D341Med (cell line): ENCODE data around the gene GIPC2.

ENCODE experiments used
- DNase-seq: peaks from one replicate; pipeline ENCODE4 v3.0.0; 2012; ENCODE audit warnings: low spot score

Gene GIPC2

DNA sequence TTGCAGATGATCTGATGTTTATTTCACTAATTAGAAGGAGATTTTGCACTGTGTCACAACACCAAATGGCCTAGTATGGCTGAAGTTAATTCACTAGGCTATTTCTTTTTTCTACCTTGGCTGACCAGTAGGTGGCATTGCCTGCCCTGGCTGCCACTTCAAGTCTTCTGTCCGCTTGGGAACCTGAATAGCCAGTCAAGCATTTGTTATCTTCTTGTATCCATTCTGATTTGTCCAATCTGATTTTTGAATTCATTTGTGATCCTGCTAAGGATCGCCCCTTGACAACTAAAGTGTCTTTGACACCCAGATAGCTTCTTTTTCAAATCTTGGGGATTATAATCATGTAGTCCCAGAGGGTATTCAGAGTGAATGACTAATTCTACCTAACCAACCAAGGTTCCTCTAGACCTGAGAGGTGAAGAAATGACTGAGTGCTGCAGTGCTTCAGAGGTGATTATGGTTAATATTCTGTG lies 99.4 kb downstream of the GIPC2 start:
- DNase-seq: peak; percentile 72

DNA sequence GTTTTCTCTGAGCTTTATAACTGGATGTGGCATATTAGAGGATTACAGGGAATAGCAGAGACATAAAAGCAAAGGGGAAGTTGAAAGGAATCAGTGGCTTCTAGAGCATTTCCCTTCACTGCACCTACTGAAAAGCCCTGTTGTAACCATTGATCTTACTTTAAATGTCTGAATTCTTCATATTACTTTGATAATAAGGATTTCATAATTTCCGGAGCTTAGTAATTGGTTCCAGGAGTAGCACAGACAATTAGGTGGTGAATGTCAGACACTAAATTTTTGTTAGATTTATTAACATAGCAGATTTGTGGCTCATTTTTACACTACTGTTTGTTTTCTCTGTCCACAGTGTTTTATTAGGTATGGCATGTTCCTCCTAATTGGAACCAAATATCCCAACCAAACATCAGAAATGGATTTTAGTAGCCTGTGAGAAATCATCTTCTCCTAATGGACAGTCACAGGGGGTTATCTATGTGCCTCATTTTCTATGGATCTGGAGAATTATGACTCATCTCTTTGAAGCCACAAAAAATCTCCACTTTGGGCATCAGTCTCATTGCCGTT lies 100.5 kb downstream of the GIPC2 start:
- DNase-seq: no peak

DNA sequence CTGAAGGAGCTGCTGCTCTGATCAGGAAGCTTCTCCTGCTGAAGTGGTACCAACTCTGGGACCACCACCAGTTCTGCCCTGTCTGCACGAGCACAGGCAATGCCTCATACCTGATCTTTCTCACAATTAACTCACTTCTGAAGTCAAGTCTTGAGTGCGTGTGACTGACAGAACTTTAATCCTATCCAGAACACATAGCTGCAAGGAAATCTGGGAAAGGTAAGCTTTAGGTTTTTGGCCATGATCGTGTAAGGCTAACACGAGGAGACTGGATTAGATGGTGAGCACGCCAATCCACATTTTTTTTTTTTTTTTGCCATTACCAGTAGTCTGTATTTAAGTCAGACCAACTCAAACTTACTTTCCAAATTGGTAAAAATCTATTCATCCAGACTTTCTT lies 101.3 kb downstream of the GIPC2 start:
- no peak for DNase-seq

- no peak for DNase-seq
Observed at GRCh38 chr1:78153092-78153736, 107.4 kb downstream of the GIPC2 start.

DNA sequence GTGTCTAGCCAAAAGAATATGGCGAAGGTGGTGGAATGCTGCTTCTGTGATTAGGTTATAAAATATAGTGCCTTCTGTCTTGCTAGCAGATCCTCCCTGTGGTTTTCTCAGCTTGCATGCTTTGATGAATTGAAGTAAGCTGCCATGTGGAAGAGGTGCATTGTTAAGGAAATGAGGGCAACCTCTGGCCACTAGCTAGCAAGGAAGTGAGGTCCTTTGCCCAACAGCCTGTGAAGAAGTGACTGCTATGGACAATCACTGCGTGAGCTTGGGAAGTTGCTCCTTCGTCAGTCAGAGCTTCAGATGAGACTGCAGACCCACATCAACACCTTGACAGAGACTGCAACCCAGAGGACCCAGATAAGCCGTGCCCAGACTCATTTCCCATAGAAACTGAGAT lies 109.4 kb downstream of the GIPC2 start:
- no peak for DNase-seq

- DNase-seq: no peak
Observed at GRCh38 chr1:78156805-78157521, 111.2 kb downstream of the GIPC2 start.

DNA sequence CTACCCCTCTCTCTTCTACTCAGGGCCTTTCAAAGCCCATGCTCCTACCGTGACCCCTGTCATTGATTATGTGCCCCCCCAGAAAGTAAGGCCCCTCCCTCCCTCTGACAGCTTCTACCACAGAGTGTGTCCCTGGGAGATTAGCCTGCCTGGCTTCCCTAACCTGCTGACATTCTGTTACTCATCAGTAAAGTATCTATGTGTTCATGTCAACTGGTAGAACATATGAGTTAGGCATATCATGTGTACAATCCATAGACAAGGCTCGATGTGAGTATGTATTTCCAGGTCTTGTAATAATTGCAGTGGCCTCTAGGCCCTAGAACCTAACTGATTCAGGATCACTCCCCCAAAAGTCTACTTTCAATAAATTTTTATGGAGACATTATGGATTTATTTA lies 120.0 kb downstream of the GIPC2 start:
- DNase-seq: no peak

DNA sequence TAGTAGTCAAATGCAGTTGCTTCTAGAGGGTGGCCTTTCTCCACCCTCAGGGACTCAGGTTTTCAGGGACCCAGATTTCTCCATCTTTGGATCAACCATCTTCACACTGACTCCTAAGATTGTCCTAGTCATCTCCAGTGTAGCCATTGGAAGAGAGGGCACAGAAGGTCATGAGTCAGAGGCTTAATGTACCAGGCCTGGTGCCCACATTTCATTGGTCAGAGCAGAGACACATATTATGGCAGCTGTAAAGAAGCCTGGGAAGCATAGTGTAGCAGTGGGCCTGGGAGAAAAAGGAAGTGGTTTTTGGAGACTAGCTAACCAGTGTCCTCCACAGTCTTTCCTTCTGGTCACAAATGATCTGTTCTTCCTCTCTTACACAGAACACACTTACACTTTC lies 122.5 kb downstream of the GIPC2 start:
- DNase-seq: no peak

DNA sequence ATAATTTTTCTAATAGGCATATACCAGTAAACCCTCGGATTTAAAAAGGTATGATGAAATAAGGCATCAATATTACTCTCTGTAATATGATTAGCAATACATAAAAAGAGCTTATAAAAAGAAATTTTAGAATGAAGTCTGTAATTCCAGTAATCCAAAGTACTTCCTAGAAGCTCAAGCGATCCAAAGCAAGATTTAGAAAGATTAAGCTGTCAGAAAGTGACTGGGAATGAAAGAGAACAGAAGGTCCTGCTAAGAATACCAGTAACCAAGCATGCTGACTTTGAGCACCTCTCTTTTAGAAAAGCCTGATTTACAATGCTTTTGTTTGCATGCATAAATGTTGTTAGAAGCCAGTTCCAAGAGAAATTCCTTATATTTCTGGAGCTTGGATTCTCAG lies 125.1 kb downstream of the GIPC2 start:
- no peak for DNase-seq

DNA sequence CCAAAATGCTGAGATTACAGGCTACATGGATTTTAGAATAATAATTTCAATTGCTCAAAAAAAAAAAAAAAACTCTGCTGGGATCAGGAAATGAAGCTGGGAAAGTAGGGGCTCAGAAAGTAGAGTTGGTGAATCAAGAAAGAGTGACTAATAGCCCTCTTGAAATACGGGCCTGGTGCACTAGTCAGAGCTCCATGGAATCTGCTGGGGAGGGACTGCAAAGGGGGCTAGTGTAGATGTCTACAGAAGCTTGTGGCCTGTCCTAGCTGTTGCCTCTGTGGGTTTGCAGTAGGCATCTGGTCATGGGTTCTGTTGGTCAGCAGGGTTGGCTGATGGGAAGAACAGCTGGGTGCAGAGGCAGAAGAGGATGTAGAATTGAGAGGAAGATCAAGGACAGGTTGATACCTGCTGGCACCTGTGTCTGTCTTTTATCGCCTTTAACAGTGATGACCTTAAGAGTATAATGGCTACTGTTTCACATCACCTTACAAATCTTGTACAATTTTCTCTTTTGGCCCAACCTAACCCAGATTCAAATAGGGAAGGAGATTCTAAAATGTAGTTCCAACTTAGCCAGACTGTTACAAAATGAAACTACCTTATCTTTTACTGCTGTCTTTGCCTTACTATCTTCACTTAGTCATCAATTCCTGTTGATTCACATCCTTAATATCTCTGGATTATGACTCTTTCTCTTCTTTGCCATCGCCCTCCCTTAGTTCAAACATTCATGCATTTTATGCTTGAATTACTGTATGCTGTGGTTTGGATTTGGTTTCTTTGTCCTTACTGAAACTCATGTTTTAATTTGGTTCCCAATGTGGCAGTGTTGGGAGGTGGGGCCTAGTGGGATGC lies 126.2 kb downstream of the GIPC2 start:
- no peak for DNase-seq

DNA sequence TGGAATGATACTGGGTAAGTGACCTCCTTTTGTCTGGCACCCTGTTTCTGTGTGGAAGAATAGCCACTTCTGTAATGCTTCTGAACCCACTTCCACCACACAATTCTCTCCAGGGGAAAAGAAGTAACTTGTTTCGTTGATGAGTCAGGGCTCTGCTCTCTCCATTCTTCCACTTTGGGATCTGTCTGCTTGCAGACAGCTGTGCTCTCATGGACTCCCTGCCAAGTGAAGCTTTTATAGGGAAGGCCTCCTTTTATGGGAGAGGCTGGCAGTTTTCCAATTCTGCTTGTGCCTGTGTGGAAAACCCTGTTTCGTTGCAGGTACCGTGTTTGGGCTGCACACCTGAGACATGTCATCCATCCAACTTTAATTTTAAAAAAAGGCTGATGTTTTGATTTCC lies 130.7 kb downstream of the GIPC2 start:
- DNase-seq: no peak

DNA sequence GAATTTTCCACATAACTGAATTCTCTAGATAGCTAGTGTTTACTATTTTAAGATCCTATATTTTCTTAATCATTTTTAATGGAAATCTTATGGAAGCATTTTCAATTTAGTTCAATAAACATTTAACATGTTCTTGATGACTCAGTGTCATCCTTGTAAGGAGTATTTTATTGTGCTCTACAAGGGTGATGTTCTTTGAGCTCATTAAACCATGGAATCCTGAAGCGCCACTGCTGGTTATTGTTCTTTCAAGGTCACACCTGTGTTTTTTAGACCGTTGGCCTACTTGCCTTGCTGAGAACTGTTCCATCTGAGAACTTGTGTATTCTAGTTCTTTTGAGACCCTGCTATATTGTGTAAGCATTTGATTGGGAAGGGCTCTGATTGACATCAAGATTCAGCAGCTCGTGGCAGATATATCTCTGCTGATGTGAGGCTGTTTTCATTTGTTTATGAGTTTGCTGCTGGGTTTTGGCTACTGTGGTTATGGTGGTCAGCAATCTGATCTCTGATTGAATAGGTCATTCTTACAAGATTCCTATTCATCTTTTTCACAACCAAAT lies 132.0 kb downstream of the GIPC2 start:
- no peak for DNase-seq

- DNase-seq: no peak
Observed at GRCh38 chr1:78178816-78179215, 133.1 kb downstream of the GIPC2 start.

DNA sequence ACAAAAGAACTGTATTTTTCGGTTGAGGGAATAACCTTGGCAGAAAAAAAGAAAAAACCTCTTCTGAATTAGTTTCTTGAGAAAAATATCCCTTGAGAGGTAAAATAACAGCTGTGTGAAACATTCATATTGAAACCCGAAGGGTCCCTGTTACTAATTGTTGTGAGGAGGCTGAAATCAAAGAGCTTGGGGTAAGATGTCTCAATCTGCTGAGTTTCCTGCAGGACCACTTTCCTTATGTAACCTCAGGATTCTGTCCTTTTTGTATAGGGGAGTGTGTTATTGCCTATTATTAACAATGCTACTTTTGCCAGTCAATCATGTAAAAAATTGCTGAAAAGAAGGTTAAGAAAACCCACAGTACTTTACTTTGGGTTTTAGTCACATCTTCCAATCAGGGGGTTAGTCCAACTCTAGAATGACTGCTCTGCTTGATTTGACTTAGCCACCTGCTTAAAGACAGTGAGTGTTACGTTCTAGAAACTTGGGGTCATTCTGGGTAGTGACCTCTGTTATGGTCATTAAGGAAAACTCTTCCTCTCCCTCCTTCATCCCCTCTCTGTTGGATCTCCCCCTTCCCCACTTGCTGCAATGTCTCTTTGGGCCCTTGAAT lies 138.8 kb downstream of the GIPC2 start:
- no peak for DNase-seq
